Fibroblast of upper back skin (primary cell): ENCODE measurements around the gene PRKN.

Experiments
- DNase-seq: peaks from one replicate; pipeline ENCODE4 v3.0.0-alpha.2; 2013

Gene PRKN

GRCh38 chr6:162364488-162364887 is 363.1 kb downstream of the PRKN start:
- DNase-seq = no peak

GRCh38 chr6:162363757-162364156 is 363.8 kb downstream of the PRKN start:
- no peak for DNase-seq

- no peak for DNase-seq
These were observed 366.5 kb downstream of the PRKN start for GRCh38 chr6:162360901-162361567.

GRCh38 chr6:162358625-162359024 is 368.9 kb downstream of the PRKN start:
- DNase-seq = no peak

GRCh38 chr6:162345051-162345511 is 382.5 kb downstream of the PRKN start:
- DNase-seq = peak; percentile 42

GRCh38 chr6:162344646-162345010 is 382.9 kb downstream of the PRKN start:
- no peak for DNase-seq

GRCh38 chr6:162343936-162344645 is 383.5 kb downstream of the PRKN start:
- peak; percentile 68 for DNase-seq

- no peak for DNase-seq
These were observed 384.2 kb downstream of the PRKN start for GRCh38 chr6:162343198-162343935.

- DNase-seq = no peak
These were observed 390.2 kb downstream of the PRKN start for GRCh38 chr6:162337412-162337811.

- DNase-seq = no peak
These were observed 391.2 kb downstream of the PRKN start for GRCh38 chr6:162336359-162336758.

- DNase-seq = no peak
These were observed 395.2 kb downstream of the PRKN start for GRCh38 chr6:162332365-162332764.

GRCh38 chr6:162331911-162332310 is 395.7 kb downstream of the PRKN start:
- DNase-seq = no peak

- no peak for DNase-seq
These were observed 401.7 kb downstream of the PRKN start for GRCh38 chr6:162325826-162326225.

- no peak for DNase-seq
These were observed 402.5 kb downstream of the PRKN start for GRCh38 chr6:162325051-162325450.

- no peak for DNase-seq
These were observed 412.3 kb downstream of the PRKN start for GRCh38 chr6:162315291-162315690.

- peak; percentile 17 for DNase-seq
These were observed 413.5 kb downstream of the PRKN start for GRCh38 chr6:162313922-162314660.

GRCh38 chr6:162307865-162308264 is 419.7 kb downstream of the PRKN start:
- no peak for DNase-seq

- DNase-seq = no peak
These were observed 420.9 kb downstream of the PRKN start for GRCh38 chr6:162306616-162307015.

GRCh38 chr6:162301128-162301527 is 426.4 kb downstream of the PRKN start:
- DNase-seq = no peak

- no peak for DNase-seq
These were observed 433.5 kb downstream of the PRKN start for GRCh38 chr6:162294029-162294428.

- DNase-seq = no peak
These were observed 434.7 kb downstream of the PRKN start for GRCh38 chr6:162292915-162293314.

GRCh38 chr6:162290846-162291465 is 436.6 kb downstream of the PRKN start:
- no peak for DNase-seq

- no peak for DNase-seq
These were observed 437.6 kb downstream of the PRKN start for GRCh38 chr6:162289972-162290371.
